Mesothelial cell of epicardium (in vitro differentiated cells): ENCODE results near the gene WWOX. TPM values are rescaled to one million over a fixed set of nuclear protein-coding genes. Genes with fewer than 3 reads are reported as not detected.

Experiments
- DNase-seq, 2 experiments: peaks; one replicate each; pipeline ENCODE4 v3.0.0; 2021; ENCODE audit warnings: low spot score in 2 of 2; ENCODE audit not compliant: unreplicated experiment in 2 of 2
- H3K27ac Mint-ChIP-seq: 2 replicates; pipeline ENCODE4 v1.8.0; 2021; ENCODE audit warnings: mixed read lengths
- H3K27me3 Mint-ChIP-seq: 2 replicates; pipeline ENCODE4 v1.8.0; 2021; ENCODE audit warnings: low read depth, mixed read lengths
- H3K36me3 Mint-ChIP-seq: 2 replicates; pipeline ENCODE4 v1.8.0; 2021; ENCODE audit warnings: mixed read lengths
- H3K4me1 Mint-ChIP-seq: 2 replicates; pipeline ENCODE4 v1.8.0; 2021; ENCODE audit warnings: mixed read lengths
- H3K4me3 Mint-ChIP-seq: 2 replicates; pipeline ENCODE4 v1.8.0; 2021; ENCODE audit warnings: mild to moderate bottlenecking, moderate library complexity, mixed read lengths
- H3K9me3 Mint-ChIP-seq: 2 replicates; pipeline ENCODE4 v1.8.0; 2021; ENCODE audit warnings: mixed read lengths
- total RNA-seq: library from RNA; stranded (reverse); gene quantifications from 3 replicates; pipeline ENCODE4 v1.2.1, GENCODE V29; 2021
- TF ChIP-seq, protein P1 (sequence below): fragments of 200-600 bp; sonication (generic); IDR thresholded peaks from one replicate; pipeline ENCODE4 v1.5.0; 2021; ENCODE audit warnings: antibody characterized with exemption; ENCODE audit not compliant: unreplicated experiment

The WWOX gene
- total RNA-seq, 1 donor from 2014 or later = 29.7 TPM

- H3K4me1 Mint-ChIP-seq = no peaks in the 10 kb centered on the region
- H3K27ac Mint-ChIP-seq = no peak overlapping the region
- H3K27me3 Mint-ChIP-seq = peaks cover 15% of the 10 kb centered on the region
- H3K9me3 Mint-ChIP-seq = no peaks in the 10 kb centered on the region
- TF ChIP-seq, protein P1, sequence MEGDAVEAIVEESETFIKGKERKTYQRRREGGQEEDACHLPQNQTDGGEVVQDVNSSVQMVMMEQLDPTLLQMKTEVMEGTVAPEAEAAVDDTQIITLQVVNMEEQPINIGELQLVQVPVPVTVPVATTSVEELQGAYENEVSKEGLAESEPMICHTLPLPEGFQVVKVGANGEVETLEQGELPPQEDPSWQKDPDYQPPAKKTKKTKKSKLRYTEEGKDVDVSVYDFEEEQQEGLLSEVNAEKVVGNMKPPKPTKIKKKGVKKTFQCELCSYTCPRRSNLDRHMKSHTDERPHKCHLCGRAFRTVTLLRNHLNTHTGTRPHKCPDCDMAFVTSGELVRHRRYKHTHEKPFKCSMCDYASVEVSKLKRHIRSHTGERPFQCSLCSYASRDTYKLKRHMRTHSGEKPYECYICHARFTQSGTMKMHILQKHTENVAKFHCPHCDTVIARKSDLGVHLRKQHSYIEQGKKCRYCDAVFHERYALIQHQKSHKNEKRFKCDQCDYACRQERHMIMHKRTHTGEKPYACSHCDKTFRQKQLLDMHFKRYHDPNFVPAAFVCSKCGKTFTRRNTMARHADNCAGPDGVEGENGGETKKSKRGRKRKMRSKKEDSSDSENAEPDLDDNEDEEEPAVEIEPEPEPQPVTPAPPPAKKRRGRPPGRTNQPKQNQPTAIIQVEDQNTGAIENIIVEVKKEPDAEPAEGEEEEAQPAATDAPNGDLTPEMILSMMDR = no peak
- H3K4me3 Mint-ChIP-seq = no peak overlapping the region
- DNase-seq = no peak
- no peaks in the 10 kb centered on the region for H3K36me3 Mint-ChIP-seq
Measured at GRCh38 chr16:78552106-78552675, 452.7 kb downstream of the WWOX start.

GRCh38 chr16:78552716-78553115 is 453.3 kb downstream of the WWOX start:
- Mint-ChIP-seq H3K9me3 (no peaks in the 10 kb centered on the region), H3K36me3 (no peaks in the 10 kb centered on the region), H3K27me3 (peaks cover 15% of the 10 kb centered on the region), H3K27ac (no peak overlapping the region), H3K4me1 (no peaks in the 10 kb centered on the region), H3K4me3 (no peak overlapping the region)
- TF ChIP-seq, protein P1 = no peak
- no peak for DNase-seq

DNA sequence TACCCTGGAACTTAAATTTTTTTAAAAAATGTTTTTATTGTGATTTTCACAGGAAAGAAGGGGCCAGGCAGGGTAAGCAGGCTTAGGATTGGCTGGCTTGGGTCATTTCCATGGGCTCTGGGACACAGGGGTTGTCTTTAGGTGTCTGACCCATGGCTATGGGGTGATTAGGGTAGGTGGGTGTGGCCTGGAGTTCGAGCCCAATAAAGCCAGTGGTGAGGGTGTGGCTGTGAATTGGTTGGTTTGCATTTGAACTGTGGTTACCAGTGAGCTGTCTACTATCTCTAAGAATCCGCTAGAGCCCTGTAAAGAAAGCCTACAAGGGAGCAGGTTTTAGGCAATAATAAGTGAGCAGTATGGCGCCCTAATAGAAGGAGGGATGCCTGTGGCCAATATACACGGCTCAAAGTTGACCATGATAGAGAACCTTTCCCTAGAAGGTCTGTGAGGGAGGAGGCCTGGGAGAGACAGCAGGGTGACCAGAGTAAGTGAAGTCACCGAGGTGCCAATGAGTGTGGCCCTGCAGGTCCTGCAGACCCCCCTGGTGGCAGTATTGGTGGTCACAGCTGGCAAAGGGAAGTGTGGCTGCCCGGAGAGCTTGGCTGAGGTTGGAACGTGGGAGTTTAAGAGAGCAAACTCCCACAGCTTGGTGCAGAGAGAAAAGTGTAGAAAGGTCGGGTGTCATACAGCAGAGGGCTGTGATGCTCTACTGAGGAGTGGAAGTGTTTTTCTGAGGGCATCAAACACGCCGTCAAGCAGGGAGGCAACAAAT is 454.0 kb downstream of the WWOX start:
- Mint-ChIP-seq H3K4me1 (no peaks in the 10 kb centered on the region), H3K4me3 (no peak overlapping the region), H3K36me3 (no peaks in the 10 kb centered on the region), H3K9me3 (no peaks in the 10 kb centered on the region), H3K27ac (no peak overlapping the region), H3K27me3 (peaks cover 15% of the 10 kb centered on the region)
- TF ChIP-seq, protein P1 = no peak
- no peak for DNase-seq

DNA sequence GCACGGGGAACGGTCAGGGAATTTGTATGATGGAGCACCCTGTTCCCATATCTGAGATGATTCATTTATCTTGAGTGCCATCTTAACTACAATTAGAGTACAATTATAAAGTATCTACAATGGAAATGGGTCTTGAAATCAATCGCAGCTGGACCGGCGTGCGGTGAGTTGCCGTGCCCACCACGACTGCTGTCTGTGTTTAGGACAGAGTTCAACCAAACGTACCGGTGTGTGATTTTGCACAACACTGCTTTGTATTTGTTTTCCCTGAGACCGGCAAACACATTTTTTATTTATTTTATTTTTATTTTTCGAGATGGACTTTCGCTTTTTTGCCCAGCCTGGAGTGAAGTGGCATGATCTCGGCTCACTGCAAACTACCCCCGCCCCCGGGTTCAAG is 457.0 kb downstream of the WWOX start:
- TF ChIP-seq, protein P1 = no peak
- Mint-ChIP-seq H3K4me1 (peaks cover 4% of the 10 kb centered on the region), H3K9me3 (peaks cover 4% of the 10 kb centered on the region), H3K4me3 (no peak overlapping the region), H3K36me3 (no peaks in the 10 kb centered on the region), H3K27ac (no peak overlapping the region), H3K27me3 (peaks cover 14% of the 10 kb centered on the region)
- DNase-seq = no peak

GRCh38 chr16:78560997-78561396 is 461.5 kb downstream of the WWOX start:
- TF ChIP-seq, protein P1 = no peak
- no peaks in the 10 kb centered on the region for H3K27me3 Mint-ChIP-seq

More at GRCh38 chr16:78560997-78561396, 461.5 kb downstream of the WWOX start:
- no peak for DNase-seq
- H3K4me1 Mint-ChIP-seq = peaks cover 4% of the 10 kb centered on the region
- H3K9me3 Mint-ChIP-seq = peaks cover 18% of the 10 kb centered on the region
- H3K36me3 Mint-ChIP-seq = peaks cover 8% of the 10 kb centered on the region
- no peak overlapping the region for H3K27ac Mint-ChIP-seq
- no peak overlapping the region for H3K4me3 Mint-ChIP-seq
